ENCODE results near the gene TMEM176A.

Gene TMEM176A

DNA sequence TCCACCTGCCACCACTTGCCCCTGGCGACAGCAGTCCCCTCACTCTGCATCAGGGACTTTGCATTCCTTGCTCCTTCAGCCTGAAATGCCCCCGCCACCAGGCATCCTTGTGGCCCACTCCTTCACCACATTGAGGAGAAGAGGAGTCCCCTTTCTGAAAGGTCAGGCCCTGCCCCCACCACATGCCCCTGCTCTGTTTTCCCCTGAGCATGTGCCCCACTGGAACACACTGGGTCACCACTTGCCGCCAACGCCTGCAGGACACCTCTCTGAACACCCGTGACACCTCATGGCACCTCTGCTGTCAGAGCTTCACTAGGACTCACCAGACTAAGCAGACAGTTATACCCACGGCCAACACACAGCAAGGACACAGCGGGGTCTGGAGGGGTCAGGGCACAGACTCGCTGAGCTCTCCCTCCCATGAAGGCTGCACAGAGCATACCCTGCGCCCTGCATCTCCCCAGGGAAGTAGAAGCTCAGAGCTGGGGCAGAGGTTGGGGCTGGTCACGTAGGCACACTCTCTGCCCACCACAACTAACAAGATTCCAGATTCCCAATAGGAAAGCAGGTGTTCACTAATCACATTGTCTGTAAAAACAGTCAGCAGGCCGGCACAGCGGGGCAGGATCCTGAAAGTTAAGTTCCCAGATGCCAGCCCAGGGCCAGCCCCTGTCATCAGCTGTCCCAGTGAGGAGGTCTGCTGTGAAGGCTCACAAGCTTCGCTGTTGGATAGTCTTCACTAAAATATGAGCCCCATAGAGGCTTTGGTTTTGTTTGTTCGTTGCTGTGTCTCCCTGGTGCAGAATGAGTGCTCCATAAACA, 45.9 kb downstream of the TMEM176A start:
- TF ChIP-seq, protein P1, sequence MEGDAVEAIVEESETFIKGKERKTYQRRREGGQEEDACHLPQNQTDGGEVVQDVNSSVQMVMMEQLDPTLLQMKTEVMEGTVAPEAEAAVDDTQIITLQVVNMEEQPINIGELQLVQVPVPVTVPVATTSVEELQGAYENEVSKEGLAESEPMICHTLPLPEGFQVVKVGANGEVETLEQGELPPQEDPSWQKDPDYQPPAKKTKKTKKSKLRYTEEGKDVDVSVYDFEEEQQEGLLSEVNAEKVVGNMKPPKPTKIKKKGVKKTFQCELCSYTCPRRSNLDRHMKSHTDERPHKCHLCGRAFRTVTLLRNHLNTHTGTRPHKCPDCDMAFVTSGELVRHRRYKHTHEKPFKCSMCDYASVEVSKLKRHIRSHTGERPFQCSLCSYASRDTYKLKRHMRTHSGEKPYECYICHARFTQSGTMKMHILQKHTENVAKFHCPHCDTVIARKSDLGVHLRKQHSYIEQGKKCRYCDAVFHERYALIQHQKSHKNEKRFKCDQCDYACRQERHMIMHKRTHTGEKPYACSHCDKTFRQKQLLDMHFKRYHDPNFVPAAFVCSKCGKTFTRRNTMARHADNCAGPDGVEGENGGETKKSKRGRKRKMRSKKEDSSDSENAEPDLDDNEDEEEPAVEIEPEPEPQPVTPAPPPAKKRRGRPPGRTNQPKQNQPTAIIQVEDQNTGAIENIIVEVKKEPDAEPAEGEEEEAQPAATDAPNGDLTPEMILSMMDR (IDR thresholded peaks at IDR 0.05; ENCODE audit: unreplicated experiment in 3 of 3), result no peak
- Mint-ChIP-seq H3K27me3 (ENCODE audit: low read depth) (peaks cover under 1% of the 10 kb centered on the region), H3K4me3 (no peak overlapping the region), H3K36me3 (ENCODE audit: low read depth) (no peaks in the 10 kb centered on the region), H3K9me3 (no peaks in the 10 kb centered on the region), H3K4me1 (peaks cover 21% of the 10 kb centered on the region), H3K27ac (no peak overlapping the region)

DNA sequence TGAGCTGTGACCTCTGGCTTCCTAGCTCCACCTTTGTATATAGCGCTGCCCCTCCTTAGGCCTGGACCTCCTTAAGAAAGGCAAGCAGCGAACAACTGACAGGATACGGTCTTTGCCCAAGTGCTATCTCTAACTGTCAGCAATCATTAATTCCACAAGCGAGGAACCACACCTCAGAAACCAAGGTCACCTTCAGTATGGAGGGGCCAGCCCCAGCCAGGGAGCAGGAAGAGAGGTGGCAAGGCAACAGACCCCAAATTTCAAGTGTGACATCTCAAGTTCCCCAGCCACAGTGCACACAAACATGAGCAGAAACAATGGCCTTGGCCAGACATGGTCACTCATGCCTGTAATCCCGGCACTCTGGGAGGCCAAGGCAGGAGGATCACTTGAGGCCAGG, 47.0 kb downstream of the TMEM176A start:
- Mint-ChIP-seq H3K27me3 (ENCODE audit: low read depth) (peaks cover 6% of the 10 kb centered on the region), H3K27ac (no peak overlapping the region), H3K4me3 (no peak overlapping the region), H3K4me1 (peaks cover 21% of the 10 kb centered on the region), H3K36me3 (ENCODE audit: low read depth) (no peaks in the 10 kb centered on the region), H3K9me3 (no peaks in the 10 kb centered on the region)
- TF ChIP-seq, protein P1 (IDR thresholded peaks at IDR 0.05; ENCODE audit: unreplicated experiment in 3 of 3), result no peak

DNA sequence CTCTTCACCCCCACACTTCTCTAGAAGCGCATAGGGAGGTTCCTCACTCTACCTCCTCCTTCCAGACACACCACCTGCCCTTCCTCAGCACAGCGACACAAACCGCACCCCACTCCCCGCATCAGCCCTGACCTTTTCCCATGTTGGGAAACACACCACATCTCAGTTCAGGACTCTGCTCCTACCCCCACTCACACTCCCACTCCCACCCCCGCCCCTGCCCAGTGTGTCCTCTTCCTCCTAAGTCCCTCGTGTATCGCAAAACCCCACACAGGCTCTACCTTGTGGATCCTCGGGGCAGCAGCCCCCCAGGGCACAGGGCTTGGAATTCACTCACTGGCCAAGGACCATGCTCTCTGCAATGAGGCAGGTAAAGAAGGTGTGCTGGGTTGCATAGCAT, 47.5 kb downstream of the TMEM176A start:
- TF ChIP-seq, protein P1 (IDR thresholded peaks at IDR 0.05; ENCODE audit: unreplicated experiment in 3 of 3), result no peak
- H3K27ac Mint-ChIP-seq, result no peak overlapping the region
- H3K9me3 Mint-ChIP-seq, result no peaks in the 10 kb centered on the region
- H3K4me3 Mint-ChIP-seq, result no peak overlapping the region
- peaks cover 21% of the 10 kb centered on the region for H3K4me1 Mint-ChIP-seq
- H3K36me3 Mint-ChIP-seq (ENCODE audit: low read depth), result no peaks in the 10 kb centered on the region
- peaks cover 6% of the 10 kb centered on the region for H3K27me3 Mint-ChIP-seq (ENCODE audit: low read depth)

DNA sequence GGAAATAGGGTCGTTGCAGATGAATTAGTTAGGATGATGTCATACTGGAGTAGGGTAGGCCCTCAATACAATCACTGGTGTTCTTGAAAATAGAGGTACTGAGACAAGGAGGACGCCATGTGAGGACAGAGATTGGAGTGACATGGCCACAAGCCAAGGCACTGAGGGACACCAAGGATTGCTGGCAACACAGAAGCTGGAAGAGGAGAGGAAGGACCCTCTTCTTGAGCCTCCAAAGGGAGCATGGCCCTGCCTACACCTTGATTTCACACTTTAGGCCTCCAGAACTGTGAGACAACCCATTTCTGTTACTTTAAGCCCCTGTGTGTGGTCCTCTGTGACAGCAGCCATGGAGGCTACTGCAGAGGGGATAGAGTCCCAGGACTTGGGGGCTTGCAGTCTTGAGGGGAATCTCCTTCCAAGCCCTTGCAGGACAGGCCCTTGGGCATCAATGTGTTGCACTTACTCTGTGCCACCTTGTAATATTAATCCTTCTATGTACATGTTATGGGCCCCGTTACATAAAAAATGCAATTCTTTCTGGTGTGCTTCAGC, 48.1 kb downstream of the TMEM176A start:
- H3K9me3 Mint-ChIP-seq, result no peaks in the 10 kb centered on the region
- H3K4me1 Mint-ChIP-seq, result peaks cover 21% of the 10 kb centered on the region
- H3K27me3 Mint-ChIP-seq (ENCODE audit: low read depth), result peaks cover 6% of the 10 kb centered on the region
- H3K36me3 Mint-ChIP-seq (ENCODE audit: low read depth), result no peaks in the 10 kb centered on the region
- TF ChIP-seq, protein P1 (IDR thresholded peaks at IDR 0.05; ENCODE audit: unreplicated experiment in 3 of 3), result no peak
- no peak overlapping the region for H3K4me3 Mint-ChIP-seq
- H3K27ac Mint-ChIP-seq, result no peak overlapping the region

DNA sequence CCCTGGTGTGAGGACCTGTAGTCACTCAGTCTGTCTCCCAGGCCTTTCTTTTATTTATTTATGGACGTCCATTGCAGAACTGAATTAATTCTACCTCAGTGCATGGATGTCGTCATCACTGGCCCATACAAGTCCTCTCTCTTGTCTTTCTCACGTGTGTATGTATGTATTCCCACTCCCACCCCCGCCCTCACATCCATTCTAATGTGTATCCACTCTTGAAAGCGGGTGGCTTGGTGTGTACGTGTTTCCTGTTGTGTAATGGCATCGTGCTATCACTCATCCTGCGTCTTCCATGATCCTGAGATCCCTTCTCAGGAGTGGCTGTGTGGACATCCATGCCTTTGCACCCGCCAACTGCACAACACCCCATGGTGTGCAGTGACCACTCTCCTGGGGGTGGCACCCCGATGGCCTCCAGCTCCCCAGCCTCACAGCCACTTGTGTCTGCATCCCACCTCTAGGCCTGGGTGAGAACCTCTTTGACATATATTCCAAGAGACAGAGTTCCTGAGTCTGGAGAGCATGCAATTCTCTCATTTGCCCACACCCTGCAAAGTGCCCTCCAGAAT, 48.7 kb downstream of the TMEM176A start:
- no peak overlapping the region for H3K27ac Mint-ChIP-seq
- H3K4me1 Mint-ChIP-seq, result peaks cover 17% of the 10 kb centered on the region
- TF ChIP-seq, protein P1 (IDR thresholded peaks at IDR 0.05; ENCODE audit: unreplicated experiment in 3 of 3), result no peak
- no peaks in the 10 kb centered on the region for H3K36me3 Mint-ChIP-seq (ENCODE audit: low read depth)
- H3K9me3 Mint-ChIP-seq, result no peaks in the 10 kb centered on the region
- H3K4me3 Mint-ChIP-seq, result no peak overlapping the region
- H3K27me3 Mint-ChIP-seq (ENCODE audit: low read depth), result peaks cover 8% of the 10 kb centered on the region

All from nephron (organoid).